ENCODE results near the gene OXA1L.

DNA sequence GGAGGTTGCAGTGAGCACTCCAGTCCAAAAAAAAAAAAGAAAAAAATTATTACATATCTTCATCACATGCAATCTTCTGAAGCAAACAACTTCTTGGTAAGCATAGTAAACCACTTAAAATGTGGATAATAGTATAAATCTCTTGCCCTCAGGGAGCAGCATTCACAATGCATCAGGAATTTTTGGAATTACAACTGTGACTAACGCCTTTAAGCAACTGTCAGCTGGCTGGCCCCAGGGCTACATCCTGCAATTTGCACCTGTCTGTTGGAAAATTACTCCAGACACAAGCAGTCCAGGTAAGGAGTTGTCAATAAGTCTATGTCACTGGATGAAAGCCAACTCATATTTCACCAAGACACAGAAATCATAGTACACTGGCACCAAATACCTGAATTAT, 54.2 kb downstream of the OXA1L start:
- TF ChIP-seq, protein P1, sequence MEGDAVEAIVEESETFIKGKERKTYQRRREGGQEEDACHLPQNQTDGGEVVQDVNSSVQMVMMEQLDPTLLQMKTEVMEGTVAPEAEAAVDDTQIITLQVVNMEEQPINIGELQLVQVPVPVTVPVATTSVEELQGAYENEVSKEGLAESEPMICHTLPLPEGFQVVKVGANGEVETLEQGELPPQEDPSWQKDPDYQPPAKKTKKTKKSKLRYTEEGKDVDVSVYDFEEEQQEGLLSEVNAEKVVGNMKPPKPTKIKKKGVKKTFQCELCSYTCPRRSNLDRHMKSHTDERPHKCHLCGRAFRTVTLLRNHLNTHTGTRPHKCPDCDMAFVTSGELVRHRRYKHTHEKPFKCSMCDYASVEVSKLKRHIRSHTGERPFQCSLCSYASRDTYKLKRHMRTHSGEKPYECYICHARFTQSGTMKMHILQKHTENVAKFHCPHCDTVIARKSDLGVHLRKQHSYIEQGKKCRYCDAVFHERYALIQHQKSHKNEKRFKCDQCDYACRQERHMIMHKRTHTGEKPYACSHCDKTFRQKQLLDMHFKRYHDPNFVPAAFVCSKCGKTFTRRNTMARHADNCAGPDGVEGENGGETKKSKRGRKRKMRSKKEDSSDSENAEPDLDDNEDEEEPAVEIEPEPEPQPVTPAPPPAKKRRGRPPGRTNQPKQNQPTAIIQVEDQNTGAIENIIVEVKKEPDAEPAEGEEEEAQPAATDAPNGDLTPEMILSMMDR (optimal IDR thresholded peaks at IDR 0.05 in 1 of 3, IDR thresholded peaks at IDR 0.05 in 1 of 3, conservative IDR thresholded peaks at IDR 0.05 in 1 of 3; ENCODE audit: extremely low read depth in 1 of 3, insufficient read depth in 2 of 3, low read length in 3 of 3): no peak
- no peak for TF ChIP-seq EZH2 (IDR thresholded peaks at IDR 0.05; ENCODE audit: low read length)

All from keratinocyte (primary cell).